Chondrocyte (in vitro differentiated cells): ENCODE results near the gene ESRRG. TPM values are rescaled to one million over a fixed set of nuclear protein-coding genes. Genes with fewer than 3 reads are reported as not detected.

Experiments used
- DNase-seq: peaks from one replicate; pipeline ENCODE4 v3.0.0; 2021; ENCODE audit warnings: mixed read lengths, low spot score
- H3K27ac Mint-ChIP-seq: one replicate; pipeline ENCODE4 v1.8.0; 2021; ENCODE audit warnings: mild to moderate bottlenecking, moderate library complexity, mixed read lengths; ENCODE audit not compliant: unreplicated experiment
- H3K27me3 Mint-ChIP-seq: 2 replicates; pipeline ENCODE4 v1.8.0; 2021; ENCODE audit warnings: low read depth, mixed read lengths
- H3K36me3 Mint-ChIP-seq: 2 replicates; pipeline ENCODE4 v1.8.0; 2021; ENCODE audit warnings: low read depth, mixed read lengths
- H3K4me1 Mint-ChIP-seq: 2 replicates; pipeline ENCODE4 v1.8.0; 2021; ENCODE audit warnings: low read depth, mild to moderate bottlenecking, mixed read lengths
- H3K4me3 Mint-ChIP-seq: one replicate; pipeline ENCODE4 v1.8.0; 2021; ENCODE audit warnings: mild to moderate bottlenecking, moderate library complexity, mixed read lengths; ENCODE audit not compliant: unreplicated experiment
- H3K9me3 Mint-ChIP-seq: 2 replicates; pipeline ENCODE4 v1.8.0; 2021; ENCODE audit warnings: low read depth, mixed read lengths
- CTCF ChIP-seq: fragments of 200-600 bp; sonication (generic); IDR thresholded peaks from 2 replicates; pipeline ENCODE4 v1.5.0; 2021; ENCODE audit warnings: antibody characterized with exemption, mild to moderate bottlenecking, moderate library complexity
- total RNA-seq: library from RNA; stranded (reverse); gene quantifications from 3 replicates; pipeline ENCODE4 v1.2.1, GENCODE V29; 2021

Gene ESRRG
- total RNA-seq, 1 donor from 2014 or later, result not detected

DNA sequence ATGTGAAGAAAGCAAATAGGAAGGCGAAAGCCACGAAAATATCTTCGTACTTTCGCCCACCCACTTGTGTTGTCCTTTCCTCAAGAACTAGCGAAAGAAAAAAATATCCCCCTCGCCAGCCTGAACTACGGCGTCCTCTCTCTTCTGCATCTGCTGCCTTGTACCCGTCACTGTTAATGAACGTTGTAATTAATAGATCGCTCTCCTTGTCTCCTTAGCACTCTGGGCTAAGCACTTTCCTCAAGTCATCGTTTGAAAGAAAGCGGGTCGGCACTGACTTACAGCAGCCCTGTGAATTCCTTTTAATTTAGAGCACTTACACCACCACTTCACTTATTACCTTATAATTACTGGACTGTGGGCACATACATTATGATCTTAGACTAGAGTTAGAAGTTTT, 44.1 kb downstream of the ESRRG start:
- H3K36me3 Mint-ChIP-seq, result no peaks in the 10 kb centered on the region
- DNase-seq, result no peak
- peaks cover 13% of the 10 kb centered on the region for H3K27me3 Mint-ChIP-seq
- no peak overlapping the region for H3K27ac Mint-ChIP-seq
- H3K4me1 Mint-ChIP-seq, result no peaks in the 10 kb centered on the region
- H3K9me3 Mint-ChIP-seq, result no peaks in the 10 kb centered on the region
- H3K4me3 Mint-ChIP-seq, result no peak overlapping the region
- TF ChIP-seq CTCF, result no peak

GRCh38 chr1:216670118-216670883, 52.9 kb downstream of the ESRRG start:
- no peaks in the 10 kb centered on the region for H3K27me3 Mint-ChIP-seq
- H3K27ac Mint-ChIP-seq, result no peak overlapping the region
- no peak overlapping the region for H3K4me3 Mint-ChIP-seq
- no peak for DNase-seq
- no peaks in the 10 kb centered on the region for H3K36me3 Mint-ChIP-seq
- no peaks in the 10 kb centered on the region for H3K4me1 Mint-ChIP-seq
- no peaks in the 10 kb centered on the region for H3K9me3 Mint-ChIP-seq
- no peak for TF ChIP-seq CTCF

GRCh38 chr1:216666441-216666840, 56.8 kb downstream of the ESRRG start:
- no peak for TF ChIP-seq CTCF
- Mint-ChIP-seq H3K27me3 (peaks cover 4% of the 10 kb centered on the region), H3K4me3 (no peak overlapping the region), H3K9me3 (no peaks in the 10 kb centered on the region), H3K4me1 (no peaks in the 10 kb centered on the region), H3K36me3 (no peaks in the 10 kb centered on the region), H3K27ac (no peak overlapping the region)
- no peak for DNase-seq

GRCh38 chr1:216665856-216666255, 57.4 kb downstream of the ESRRG start:
- Mint-ChIP-seq H3K4me3 (no peak overlapping the region), H3K27me3 (peaks cover 5% of the 10 kb centered on the region), H3K4me1 (no peaks in the 10 kb centered on the region), H3K36me3 (no peaks in the 10 kb centered on the region), H3K9me3 (no peaks in the 10 kb centered on the region), H3K27ac (no peak overlapping the region)
- no peak for TF ChIP-seq CTCF
- no peak for DNase-seq

DNA sequence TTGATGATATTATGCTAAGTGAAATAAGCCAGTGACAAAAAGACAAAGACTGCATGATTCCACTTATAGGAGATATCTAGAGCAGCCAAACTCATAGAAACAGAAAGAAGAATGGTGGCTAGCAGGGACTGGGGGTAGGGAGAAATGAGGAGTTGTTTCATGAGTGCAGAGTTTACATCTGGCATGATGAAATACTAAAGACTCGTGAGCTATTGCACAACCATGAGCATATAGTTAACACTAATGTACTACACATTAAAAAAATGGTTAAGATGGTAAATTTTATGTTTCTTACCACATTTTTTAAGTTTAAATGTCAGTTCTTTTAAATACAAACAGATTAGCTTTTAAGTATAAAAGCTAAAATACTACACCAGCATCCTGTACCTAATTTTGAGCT, 57.8 kb downstream of the ESRRG start:
- no peak overlapping the region for H3K4me3 Mint-ChIP-seq
- H3K4me1 Mint-ChIP-seq, result no peaks in the 10 kb centered on the region
- TF ChIP-seq CTCF, result no peak
- H3K36me3 Mint-ChIP-seq, result no peaks in the 10 kb centered on the region
- H3K27ac Mint-ChIP-seq, result no peak overlapping the region
- no peak for DNase-seq
- peaks cover 5% of the 10 kb centered on the region for H3K27me3 Mint-ChIP-seq
- no peaks in the 10 kb centered on the region for H3K9me3 Mint-ChIP-seq
